Renal cortical epithelial cell (primary cell): ENCODE measurements around the gene NTHL1. TPM values are rescaled to one million over a fixed set of nuclear protein-coding genes. Genes with fewer than 3 reads are reported as not detected.

Experiments
- DNase-seq: peaks from one replicate; pipeline ENCODE4 v3.0.0-alpha.2; 2011; ENCODE audit warnings: low read depth
- total RNA-seq: library from RNA; depleted of rRNA; stranded (reverse); fragments of >200 nt; gene quantifications from 2 replicates; pipeline ENCODE4 v1.2.3, GENCODE V29; 2014

The NTHL1 gene
- total RNA-seq, 1 donor from 2014 or later = 11.4 TPM

GRCh38 chr16:2009164-2009711, 38.4 kb downstream of the NTHL1 start:
- no peak for DNase-seq

GRCh38 chr16:2008631-2009163, 38.9 kb downstream of the NTHL1 start:
- peak; percentile 34 for DNase-seq

- peak; percentile 7 for DNase-seq
Measured at GRCh38 chr16:2008009-2008526, 39.6 kb downstream of the NTHL1 start.

GRCh38 chr16:2007081-2007836, 40.4 kb downstream of the NTHL1 start:
- no peak for DNase-seq

- no peak for DNase-seq
Measured at GRCh38 chr16:2006317-2006716, 41.3 kb downstream of the NTHL1 start.

GRCh38 chr16:2005646-2006045, 42.0 kb downstream of the NTHL1 start:
- no peak for DNase-seq

GRCh38 chr16:2004795-2005517, 42.7 kb downstream of the NTHL1 start:
- DNase-seq = no peak

GRCh38 chr16:2003827-2004641, 43.6 kb downstream of the NTHL1 start:
- peak; percentile 61 for DNase-seq

- DNase-seq = no peak
Measured at GRCh38 chr16:2003231-2003826, 44.3 kb downstream of the NTHL1 start.

- DNase-seq = no peak
Measured at GRCh38 chr16:2002406-2003230, 45.0 kb downstream of the NTHL1 start.

- no peak for DNase-seq
Measured at GRCh38 chr16:2001456-2002355, 45.9 kb downstream of the NTHL1 start.

- no peak for DNase-seq
Measured at GRCh38 chr16:2001035-2001434, 46.6 kb downstream of the NTHL1 start.

- DNase-seq = no peak
Measured at GRCh38 chr16:1999866-2000514, 47.6 kb downstream of the NTHL1 start.

GRCh38 chr16:1998852-1999801, 48.5 kb downstream of the NTHL1 start:
- DNase-seq = no peak

- DNase-seq = no peak
Measured at GRCh38 chr16:1998360-1998835, 49.2 kb downstream of the NTHL1 start.

GRCh38 chr16:1997494-1998359, 49.9 kb downstream of the NTHL1 start:
- DNase-seq = no peak
